Measurements from ENCODE around the gene FURIN. TPM values are rescaled to one million over a fixed set of nuclear protein-coding genes. Genes with fewer than 3 reads are reported as not detected.
A peak's percentile ranks its signal among the peaks of the same experiment; 100 is the strongest.
"Not testable (repeated sequence)": the region's sequence is repeated elsewhere in the genome, so short reads cannot be mapped to it uniquely, and the experiment has no call there.

The FURIN gene
- total RNA-seq, 2 experiments from 2014 or later = 86.0 to 86.5 TPM

DNA sequence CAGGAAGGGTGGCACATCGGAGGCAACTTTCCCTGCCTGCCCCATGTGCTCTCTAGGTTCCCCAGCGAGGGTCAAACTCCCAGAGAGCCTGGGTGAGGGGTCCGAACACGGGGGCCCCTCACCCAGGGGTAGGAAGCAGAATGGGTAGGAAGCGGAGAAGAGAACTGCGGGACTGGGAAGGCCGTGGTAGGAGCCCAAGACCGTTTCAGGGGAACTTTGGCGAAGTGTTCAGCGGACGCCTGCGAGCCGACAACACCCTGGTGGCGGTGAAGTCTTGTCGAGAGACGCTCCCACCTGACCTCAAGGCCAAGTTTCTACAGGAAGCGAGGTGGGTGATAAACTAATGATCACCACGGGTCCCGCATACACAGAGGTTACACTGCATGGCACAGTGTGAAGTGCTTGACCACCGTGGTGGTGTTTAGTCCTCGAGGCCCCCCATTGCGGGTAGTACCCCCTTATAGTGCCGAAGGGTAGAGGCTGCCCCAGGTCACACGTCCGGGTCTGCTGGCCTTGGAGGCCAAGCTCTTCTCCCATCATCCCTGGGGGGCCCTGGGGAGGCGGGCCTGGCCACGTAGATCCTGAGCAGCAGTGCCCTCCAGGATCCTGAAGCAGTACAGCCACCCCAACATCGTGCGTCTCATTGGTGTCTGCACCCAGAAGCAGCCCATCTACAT, 24.2 kb downstream of the FURIN start:
- Mint-ChIP-seq H3K36me3 (ENCODE audit: low read depth) (peaks cover 19% of the 10 kb centered on the region), H3K4me1 (ENCODE audit: low read depth) (peaks cover 11% of the 10 kb centered on the region), H3K27me3 (ENCODE audit: low read depth) (no peaks in the 10 kb centered on the region), H3K27ac (no peak overlapping the region), H3K4me3 (no peak overlapping the region), H3K9me3 (ENCODE audit: insufficient read depth) (no peaks in the 10 kb centered on the region)
- DNase-seq (no peak), ATAC-seq (no peak)
- CTCF ChIA-PET = interaction anchor here (17.2 kb wide), 1 partner anchor 38 kb away, joined by 328 read pairs; the partner anchor contains the start of genes HDDC3 and UNC45A
- POLR2A ChIA-PET = interaction anchor here (1.7 kb wide), 1 partner anchor 10 kb away, joined by 5 read pairs; the partner anchor contains the start of gene MAN2A2

DNA sequence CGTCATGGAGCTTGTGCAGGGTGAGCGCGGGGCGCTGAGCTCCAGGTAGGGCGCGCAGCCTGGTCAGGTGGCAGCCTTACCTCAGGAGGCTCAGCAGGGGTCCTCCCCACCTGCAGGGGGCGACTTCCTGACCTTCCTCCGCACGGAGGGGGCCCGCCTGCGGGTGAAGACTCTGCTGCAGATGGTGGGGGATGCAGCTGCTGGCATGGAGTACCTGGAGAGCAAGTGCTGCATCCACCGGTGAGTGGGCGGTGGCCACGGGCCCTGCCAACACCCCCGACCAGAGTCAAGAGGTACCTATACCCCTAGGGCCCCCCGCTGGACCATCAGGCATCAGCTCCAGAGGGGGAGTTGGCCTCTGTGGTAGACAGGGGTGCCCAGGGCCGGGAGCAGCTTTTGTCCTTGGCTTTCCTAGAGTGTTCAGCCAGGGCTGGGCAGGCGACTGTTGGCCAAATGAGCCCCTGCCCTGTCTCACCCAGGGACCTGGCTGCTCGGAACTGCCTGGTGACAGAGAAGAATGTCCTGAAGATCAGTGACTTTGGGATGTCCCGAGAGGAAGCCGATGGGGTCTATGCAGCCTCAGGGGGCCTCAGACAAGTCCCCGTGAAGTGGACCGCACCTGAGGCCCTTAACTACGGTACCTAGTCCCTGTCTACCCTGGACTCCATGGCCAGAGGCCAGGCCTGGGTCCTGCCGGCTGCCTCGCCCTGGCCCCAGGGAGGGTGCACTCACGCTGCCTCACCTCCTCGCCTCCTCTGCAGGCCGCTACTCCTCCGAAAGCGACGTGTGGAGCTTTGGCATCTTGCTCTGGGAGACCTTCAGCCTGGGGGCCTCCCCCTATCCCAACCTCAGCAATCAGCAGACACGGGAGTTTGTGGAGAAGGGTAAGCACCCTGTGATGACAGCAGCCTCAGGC, 25.0 kb downstream of the FURIN start:
- Mint-ChIP-seq H3K27me3 (ENCODE audit: low read depth) (no peaks in the 10 kb centered on the region), H3K4me1 (ENCODE audit: low read depth) (peaks cover 11% of the 10 kb centered on the region), H3K9me3 (ENCODE audit: insufficient read depth) (no peaks in the 10 kb centered on the region), H3K4me3 (no peak overlapping the region), H3K27ac (no peak overlapping the region), H3K36me3 (ENCODE audit: low read depth) (peaks cover 15% of the 10 kb centered on the region)
- ATAC-seq (no peak), DNase-seq (no peak)
- POLR2A ChIA-PET = interaction anchor here (1.7 kb wide), 1 partner anchor 10 kb away, joined by 5 read pairs; the partner anchor contains the start of gene MAN2A2
- CTCF ChIA-PET = interaction anchor here (2.4 to 17.2 kb wide), 2 partner anchors 8 to 37 kb away, joined by 19 to 328 read pairs; partner anchors contain the start of genes HDDC3 and UNC45A

DNA sequence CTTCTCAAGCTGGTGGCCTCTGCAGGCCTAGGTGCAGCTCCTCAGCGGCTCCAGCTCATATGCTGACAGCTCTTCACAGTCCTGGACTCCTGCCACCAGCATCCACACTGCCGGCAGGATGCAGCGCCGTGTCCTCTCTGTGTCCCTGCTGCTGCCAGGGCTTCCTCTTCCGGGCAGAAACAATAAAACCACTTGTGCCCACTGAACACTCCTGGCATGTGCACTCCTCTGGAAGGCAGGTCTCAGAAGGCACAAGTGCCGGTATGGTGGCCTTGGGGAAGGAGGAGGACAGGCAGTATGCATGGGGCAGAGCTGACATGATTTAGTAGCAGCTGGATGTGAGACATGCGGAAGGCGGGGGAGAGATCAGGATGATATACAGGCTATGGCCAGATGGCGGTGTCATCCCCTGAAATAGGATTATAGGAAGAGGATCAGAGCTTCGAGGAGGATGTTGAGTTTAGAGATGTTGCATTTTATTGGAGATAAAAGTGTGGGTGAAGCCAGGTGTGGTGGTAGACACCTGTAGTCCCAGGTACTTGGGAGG, 27.3 kb downstream of the FURIN start:
- Mint-ChIP-seq H3K27me3 (ENCODE audit: low read depth) (no peaks in the 10 kb centered on the region), H3K4me1 (ENCODE audit: low read depth) (no peaks in the 10 kb centered on the region), H3K9me3 (ENCODE audit: insufficient read depth) (no peaks in the 10 kb centered on the region), H3K36me3 (ENCODE audit: low read depth) (peaks cover 14% of the 10 kb centered on the region), H3K27ac (no peak overlapping the region), H3K4me3 (no peak overlapping the region)
- CTCF ChIA-PET = interaction anchor here (2.4 to 17.2 kb wide), 2 partner anchors 10 to 35 kb away, joined by 19 to 328 read pairs; partner anchors contain the start of genes HDDC3 and UNC45A
- POLR2A ChIA-PET = interaction anchor here (0.6 to 1.0 kb wide), 2 partner anchors 9 to 25 kb away, joined by 3 to 4 read pairs; no protein-coding TSS in a partner anchor
- DNase-seq (no peak), ATAC-seq (no peak)

DNA sequence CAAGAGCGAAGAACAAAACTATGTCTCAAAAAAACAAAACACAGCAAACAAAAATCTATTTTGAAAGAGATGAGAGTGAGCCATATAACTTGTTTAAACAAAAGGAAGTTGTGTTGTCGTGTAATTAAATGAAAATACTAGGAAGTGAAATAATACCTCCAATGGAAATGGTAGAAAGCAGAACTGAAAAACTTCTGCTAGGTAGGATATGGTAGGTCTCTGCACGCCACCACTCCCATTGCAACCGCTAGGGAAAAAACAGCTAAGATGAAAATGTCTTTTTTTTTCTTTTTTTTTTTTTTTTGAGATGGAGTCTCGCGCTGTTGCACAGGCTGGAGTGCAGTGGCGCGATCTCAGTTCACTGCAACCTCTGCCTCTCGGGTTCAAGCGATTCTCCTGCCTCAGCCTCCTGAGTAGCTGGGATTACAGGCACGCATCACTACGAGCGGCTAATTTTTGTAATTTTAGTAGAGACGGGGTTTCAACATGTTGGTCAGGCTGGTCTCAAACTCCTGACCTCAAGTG, 28.8 kb downstream of the FURIN start:
- H3K4me3 Mint-ChIP-seq; H3K27me3 Mint-ChIP-seq (ENCODE audit: low read depth); DNase-seq; POLR2A ChIA-PET; H3K9me3 Mint-ChIP-seq (ENCODE audit: insufficient read depth); H3K27ac Mint-ChIP-seq; ATAC-seq: not testable (repeated sequence)
- peaks cover 12% of the 10 kb centered on the region for H3K4me1 Mint-ChIP-seq (ENCODE audit: low read depth)
- CTCF ChIA-PET = interaction anchor here (1.2 to 17.2 kb wide), 2 partner anchors 11 to 33 kb away, joined by 3 to 328 read pairs; partner anchors contain the start of genes HDDC3 and UNC45A
- H3K36me3 Mint-ChIP-seq (ENCODE audit: low read depth) = peaks cover 11% of the 10 kb centered on the region

DNA sequence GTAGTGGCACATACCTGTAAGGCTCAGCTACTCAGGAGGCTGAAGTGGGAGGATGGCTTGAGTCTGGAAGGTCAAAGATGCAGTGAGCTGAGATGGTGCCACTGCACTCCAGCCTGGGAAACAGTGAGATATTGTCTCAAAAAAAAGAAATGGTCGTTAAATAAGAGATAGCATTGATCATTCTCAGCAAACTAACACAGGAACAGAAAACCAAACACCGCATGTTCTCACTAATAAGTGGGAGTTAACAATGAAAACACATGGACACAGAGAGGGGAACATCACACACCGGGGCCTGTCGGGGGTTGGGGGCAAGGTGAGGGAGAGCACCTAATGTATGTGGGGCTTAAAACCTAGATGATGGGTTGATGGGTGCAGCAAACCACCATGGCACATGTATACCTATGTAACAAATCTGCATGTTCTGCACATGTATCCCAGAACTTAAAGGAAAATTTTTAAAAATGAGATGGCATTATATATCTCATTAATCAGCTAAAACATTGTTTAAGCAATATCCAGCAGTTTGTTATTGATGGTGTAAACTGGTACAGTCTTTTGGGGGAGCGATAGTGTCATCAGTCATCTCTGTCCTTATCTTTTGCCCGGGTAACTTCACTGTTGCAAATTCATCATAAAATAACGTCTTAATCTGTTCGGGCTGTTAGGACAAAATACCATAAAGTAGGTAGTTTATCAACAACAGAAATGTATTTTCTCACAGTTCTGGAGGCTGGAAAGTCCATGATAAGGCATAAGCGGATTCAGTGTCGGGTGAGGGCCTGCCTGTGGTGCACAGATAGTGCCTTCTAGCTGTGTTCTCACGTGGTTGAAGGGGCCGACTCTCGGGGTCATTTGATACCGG, 33.0 kb downstream of the FURIN start:
- Mint-ChIP-seq H3K4me3 (peak overlapping the region; percentile 90), H3K27me3 (ENCODE audit: low read depth) (no peaks in the 10 kb centered on the region), H3K4me1 (ENCODE audit: low read depth) (peaks cover 28% of the 10 kb centered on the region), H3K36me3 (ENCODE audit: low read depth) (peaks cover 16% of the 10 kb centered on the region), H3K9me3 (ENCODE audit: insufficient read depth) (no peaks in the 10 kb centered on the region), H3K27ac (peak overlapping the region; percentile 93)
- ATAC-seq (no peak), DNase-seq (no peak)
- ChIA-PET POLR2A (interaction anchor here (8.8 kb wide), 1 partner anchor 31 kb away, joined by 110 read pairs; the partner anchor contains the start of genes HDDC3 and UNC45A), CTCF (interaction anchor here (0.7 to 17.2 kb wide), 9 partner anchors 16 to 252 kb away, joined by 3 to 328 read pairs (median 3); partner anchors contain the start of genes HDDC3, RCCD1 and UNC45A)

DNA sequence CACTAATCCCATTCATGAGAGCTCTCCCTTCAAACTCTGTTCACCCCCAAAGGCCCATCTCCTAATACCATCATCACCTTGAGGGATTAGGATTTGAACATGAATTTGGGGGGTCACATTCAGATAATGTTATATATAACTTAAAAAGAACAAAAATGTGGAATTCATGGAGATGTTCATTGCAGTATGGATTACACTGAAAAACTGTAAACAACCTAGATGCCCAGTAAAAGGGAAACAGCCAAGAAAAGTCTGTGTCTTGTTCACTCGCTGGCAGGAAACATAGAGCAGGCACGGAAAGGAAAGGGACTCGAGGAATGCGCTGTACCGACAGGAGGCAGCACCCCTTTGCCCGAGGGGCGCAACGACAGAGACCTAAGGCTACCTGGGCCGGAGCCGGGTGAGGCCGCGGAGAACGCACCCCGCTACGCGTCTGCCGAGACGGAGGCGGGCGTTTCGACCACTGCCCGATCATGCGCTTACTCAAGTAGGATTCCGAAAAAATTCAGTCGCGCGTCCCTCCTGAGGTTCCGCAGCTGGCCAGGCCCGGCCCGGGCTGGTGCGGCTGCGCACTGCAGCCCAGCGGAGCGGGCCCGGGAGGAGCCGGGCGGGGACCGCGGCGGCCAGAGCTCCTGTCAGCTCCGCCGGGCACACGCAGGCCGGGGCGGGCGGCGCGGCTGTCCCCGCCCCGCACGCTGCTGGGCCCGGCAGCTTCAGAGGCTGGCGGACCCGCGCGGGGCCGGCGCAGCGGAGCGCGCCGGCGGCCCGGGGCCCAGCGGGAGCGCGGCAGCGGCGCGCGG, 33.9 kb downstream of the FURIN start:
- peak overlapping the region; percentile 90 for H3K4me3 Mint-ChIP-seq
- peak overlapping the region; percentile 93 for H3K27ac Mint-ChIP-seq
- no peaks in the 10 kb centered on the region for H3K27me3 Mint-ChIP-seq (ENCODE audit: low read depth)
- ChIA-PET POLR2A (interaction anchor here (0.6 to 8.8 kb wide), 7 partner anchors 10 to 185 kb away, joined by 3 to 110 read pairs (median 5); partner anchors contain the start of genes BLM, HDDC3 and UNC45A), CTCF (interaction anchor here (0.7 to 17.2 kb wide), 17 partner anchors 16 to 582 kb away, joined by 3 to 328 read pairs (median 3); partner anchors contain the start of genes HDDC3, RCCD1 and UNC45A)
- DNase-seq = peak; percentile 80
- H3K36me3 Mint-ChIP-seq (ENCODE audit: low read depth) = peaks cover 25% of the 10 kb centered on the region
- peak; percentile 84 for ATAC-seq
- H3K9me3 Mint-ChIP-seq (ENCODE audit: insufficient read depth) = no peaks in the 10 kb centered on the region
- H3K4me1 Mint-ChIP-seq (ENCODE audit: low read depth) = peaks cover 28% of the 10 kb centered on the region

DNA sequence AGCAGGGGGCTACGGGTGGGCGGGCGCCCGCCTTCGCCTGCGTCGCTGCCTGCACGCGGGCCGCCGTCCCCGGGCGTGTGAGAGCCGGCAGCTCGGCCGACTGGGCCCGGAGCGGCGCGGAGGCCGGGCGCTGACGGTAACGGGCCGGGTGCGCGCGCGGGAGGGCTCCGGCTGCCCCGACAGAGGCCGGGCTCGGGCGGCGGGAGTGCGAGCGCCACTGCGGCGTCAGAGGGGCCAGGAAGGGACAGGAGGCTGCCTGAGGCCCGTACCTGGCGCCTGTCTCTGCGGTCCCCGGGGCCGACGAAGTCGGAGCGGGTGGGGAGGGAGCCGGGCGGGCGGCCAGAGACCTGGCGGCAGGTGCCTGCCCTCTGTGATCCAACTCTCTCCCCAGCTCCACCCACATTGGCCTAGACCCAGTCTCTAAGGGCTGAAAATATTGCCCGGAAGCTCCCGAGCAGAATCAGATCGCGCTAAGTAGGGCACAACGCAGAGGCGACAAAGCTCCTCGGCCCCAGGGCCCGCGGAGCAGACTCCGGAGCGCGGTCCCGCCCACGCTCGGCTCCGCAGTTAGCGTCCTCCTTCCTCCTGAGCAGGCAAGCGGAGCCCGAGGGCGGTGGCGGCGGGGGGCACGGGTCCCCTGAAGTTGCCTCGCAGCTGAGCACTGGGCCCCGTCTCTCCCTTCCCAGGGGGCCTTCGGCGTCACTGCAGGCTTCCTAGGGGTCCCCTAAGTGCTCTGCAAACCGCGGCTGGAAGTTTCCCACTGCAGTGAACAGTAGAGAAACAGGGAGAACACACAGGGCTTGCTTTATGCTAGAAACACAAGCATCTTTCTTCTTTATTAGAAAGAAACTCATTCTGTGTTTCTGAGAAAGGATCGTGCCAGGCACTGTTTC, 34.7 kb downstream of the FURIN start, which contains the start of gene MAN2A2:
Gene MAN2A2, plus strand, starts transcription at position 463 of the 893 bp plus-strand sequence. CDS start 906 bp downstream, outside the sequence.
- Mint-ChIP-seq H3K9me3 (ENCODE audit: insufficient read depth) (no peaks in the 10 kb centered on the region), H3K36me3 (ENCODE audit: low read depth) (peaks cover 31% of the 10 kb centered on the region), H3K4me1 (ENCODE audit: low read depth) (peaks cover 28% of the 10 kb centered on the region), H3K27me3 (ENCODE audit: low read depth) (no peaks in the 10 kb centered on the region), H3K27ac (peak within 1 kb of the TSS; percentile 93), H3K4me3 (peak within 1 kb of the TSS; percentile 90)
- DNase-seq (peak; percentile 81), ATAC-seq (peak; percentile 78)
- ChIA-PET POLR2A (interaction anchor here (0.8 to 8.8 kb wide), 10 partner anchors 8 to 341 kb away, joined by 3 to 110 read pairs (median 4); partner anchors contain the start of genes BLM, HDDC3, RCCD1 and UNC45A), CTCF (interaction anchor here (0.9 to 17.2 kb wide), 15 partner anchors 11 to 583 kb away, joined by 3 to 328 read pairs (median 3); partner anchors contain the start of genes BLM, HDDC3, RCCD1 and UNC45A)

DNA sequence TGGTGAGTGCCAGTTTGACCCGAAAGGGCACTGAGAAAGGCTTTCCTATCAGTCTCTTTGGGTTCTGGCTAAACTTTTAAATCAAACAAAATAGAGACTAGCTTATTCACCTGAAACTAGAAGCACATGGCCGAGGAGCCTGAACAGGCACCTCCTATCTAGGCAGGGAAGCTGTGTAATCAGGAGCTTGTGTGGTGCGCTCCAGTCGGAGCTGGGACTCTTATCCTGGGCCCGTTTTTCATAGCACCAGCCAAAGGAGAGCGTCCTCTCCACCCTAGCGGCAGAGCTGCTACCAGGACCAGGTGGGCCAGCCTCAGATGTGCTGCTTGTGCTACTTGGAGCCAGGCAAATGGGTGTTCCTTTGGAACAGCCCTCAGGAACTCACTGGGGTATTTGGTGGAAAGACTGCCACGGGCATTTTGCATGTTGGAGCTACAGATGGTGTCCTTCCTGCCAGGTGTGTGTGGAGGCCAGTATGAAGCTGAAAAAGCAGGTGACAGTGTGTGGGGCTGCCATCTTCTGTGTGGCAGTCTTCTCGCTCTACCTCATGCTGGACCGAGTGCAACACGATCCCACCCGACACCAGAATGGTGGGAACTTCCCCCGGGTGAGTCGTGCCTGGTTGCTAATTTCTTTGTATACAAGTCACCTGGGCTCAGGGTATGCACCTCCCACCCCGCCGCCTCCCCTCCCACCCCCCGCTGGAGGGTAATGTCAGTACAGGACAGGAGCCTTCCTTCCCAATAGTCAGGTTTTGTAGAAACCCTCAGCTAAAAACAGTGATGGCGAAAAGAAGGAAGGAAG, 35.5 kb downstream of the FURIN start:
- peaks cover 36% of the 10 kb centered on the region for H3K36me3 Mint-ChIP-seq (ENCODE audit: low read depth)
- H3K4me1 Mint-ChIP-seq (ENCODE audit: low read depth) = peaks cover 28% of the 10 kb centered on the region
- DNase-seq (no peak), ATAC-seq (no peak)
- peak overlapping the region; percentile 79 for H3K4me3 Mint-ChIP-seq
- no peaks in the 10 kb centered on the region for H3K9me3 Mint-ChIP-seq (ENCODE audit: insufficient read depth)
- H3K27me3 Mint-ChIP-seq (ENCODE audit: low read depth) = no peaks in the 10 kb centered on the region
- ChIA-PET CTCF (interaction anchor here (0.9 to 17.2 kb wide), 10 partner anchors 10 to 584 kb away, joined by 3 to 328 read pairs (median 4); partner anchors contain the start of genes BLM, HDDC3 and UNC45A), POLR2A (interaction anchor here (0.6 to 8.8 kb wide), 9 partner anchors 8 to 342 kb away, joined by 3 to 110 read pairs (median 4); partner anchors contain the start of genes BLM, HDDC3, RCCD1 and UNC45A)
- H3K27ac Mint-ChIP-seq = peak overlapping the region; percentile 88
